Fibroblast of villous mesenchyme (primary cell): ENCODE measurements around the gene SOST. TPM values are rescaled to one million over a fixed set of nuclear protein-coding genes. Genes with fewer than 3 reads are reported as not detected.

Experiments used
- DNase-seq: peaks from one replicate; pipeline ENCODE4 v3.0.0-alpha.2; 2010; ENCODE audit warnings: low read depth
- H3K4me3 ChIP-seq: 2 replicates; pipeline ENCODE4 v1.5.1; 2011; ENCODE audit warnings: low read depth, mild to moderate bottlenecking, low read length
- total RNA-seq: library from RNA; depleted of rRNA; stranded (reverse); fragments of >200 nt; gene quantifications from 2 replicates; pipeline ENCODE4 v1.2.3, GENCODE V29; 2012
- TF ChIP-seq, protein P1 (sequence below): IDR thresholded peaks from 2 replicates; pipeline ENCODE4 v1.5.1; 2012; ENCODE audit warnings: low read depth, mild to moderate bottlenecking, low read length; ENCODE audit not compliant: insufficient read depth

SOST gene
- total RNA-seq, 1 donor = not detected

DNA sequence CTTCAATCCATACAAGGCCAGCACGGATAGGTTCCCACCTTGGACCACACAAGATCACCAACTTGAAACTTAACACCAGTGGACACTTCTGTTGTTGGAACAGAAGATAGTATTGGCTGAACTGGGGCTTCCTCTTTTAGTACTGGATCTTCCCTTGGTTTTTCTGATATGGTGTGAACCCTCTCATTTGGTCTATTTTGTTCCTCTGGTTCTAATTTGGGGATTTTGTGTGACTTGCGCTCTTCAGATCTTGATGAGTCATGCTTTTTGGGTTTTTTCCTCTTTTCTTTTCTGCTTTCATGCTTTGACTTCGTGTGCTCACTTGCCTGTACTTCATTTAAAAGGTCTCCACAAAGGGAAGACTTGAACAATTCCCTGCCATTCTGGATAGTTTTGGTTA, 39.0 kb downstream of the SOST start:
- DNase-seq = no peak
- H3K4me3 ChIP-seq = no peak overlapping the region
- TF ChIP-seq, protein P1, sequence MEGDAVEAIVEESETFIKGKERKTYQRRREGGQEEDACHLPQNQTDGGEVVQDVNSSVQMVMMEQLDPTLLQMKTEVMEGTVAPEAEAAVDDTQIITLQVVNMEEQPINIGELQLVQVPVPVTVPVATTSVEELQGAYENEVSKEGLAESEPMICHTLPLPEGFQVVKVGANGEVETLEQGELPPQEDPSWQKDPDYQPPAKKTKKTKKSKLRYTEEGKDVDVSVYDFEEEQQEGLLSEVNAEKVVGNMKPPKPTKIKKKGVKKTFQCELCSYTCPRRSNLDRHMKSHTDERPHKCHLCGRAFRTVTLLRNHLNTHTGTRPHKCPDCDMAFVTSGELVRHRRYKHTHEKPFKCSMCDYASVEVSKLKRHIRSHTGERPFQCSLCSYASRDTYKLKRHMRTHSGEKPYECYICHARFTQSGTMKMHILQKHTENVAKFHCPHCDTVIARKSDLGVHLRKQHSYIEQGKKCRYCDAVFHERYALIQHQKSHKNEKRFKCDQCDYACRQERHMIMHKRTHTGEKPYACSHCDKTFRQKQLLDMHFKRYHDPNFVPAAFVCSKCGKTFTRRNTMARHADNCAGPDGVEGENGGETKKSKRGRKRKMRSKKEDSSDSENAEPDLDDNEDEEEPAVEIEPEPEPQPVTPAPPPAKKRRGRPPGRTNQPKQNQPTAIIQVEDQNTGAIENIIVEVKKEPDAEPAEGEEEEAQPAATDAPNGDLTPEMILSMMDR = no peak

- H3K4me3 ChIP-seq = no peak overlapping the region
- DNase-seq = no peak
- TF ChIP-seq, protein P1 = no peak
Observed at GRCh38 chr17:43718544-43718943, 40.0 kb downstream of the SOST start.

DNA sequence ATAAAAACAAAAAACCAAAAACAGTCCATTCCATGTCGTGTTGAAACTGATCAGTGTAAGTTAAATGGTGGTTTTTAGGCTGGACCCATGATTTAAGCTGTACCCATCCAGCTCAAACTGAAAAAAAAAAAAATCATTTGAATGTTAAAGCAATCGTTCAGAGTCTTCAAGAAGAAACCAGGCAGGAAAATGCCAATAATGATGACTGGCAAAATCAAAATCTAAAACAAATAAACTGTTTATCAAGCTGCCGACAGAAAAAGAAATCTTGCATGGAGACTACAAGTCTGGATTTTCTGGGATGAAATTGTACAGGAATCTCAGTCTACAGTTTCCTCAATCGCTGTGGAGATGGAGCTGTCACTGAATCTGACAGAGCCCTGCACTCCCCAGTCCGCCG, 40.7 kb downstream of the SOST start:
- TF ChIP-seq, protein P1 = no peak
- DNase-seq = no peak
- no peak overlapping the region for H3K4me3 ChIP-seq

- DNase-seq = no peak
- TF ChIP-seq, protein P1 = no peak
- no peak overlapping the region for H3K4me3 ChIP-seq
Observed at GRCh38 chr17:43714465-43715149, 44.0 kb downstream of the SOST start.

- DNase-seq = no peak
- TF ChIP-seq, protein P1 = no peak
- H3K4me3 ChIP-seq = peak overlapping the region; percentile 53
Observed at GRCh38 chr17:43713494-43714162, 45.0 kb downstream of the SOST start.

GRCh38 chr17:43712397-43712796, 46.2 kb downstream of the SOST start:
- no peak for DNase-seq
- H3K4me3 ChIP-seq = no peak overlapping the region
- TF ChIP-seq, protein P1 = no peak
